Gastrocnemius medialis (tissue), 4 donors: ENCODE measurements around the gene RNF213. TPM values are rescaled to one million over a fixed set of nuclear protein-coding genes. Genes with fewer than 3 reads are reported as not detected.

Experiments used
- ATAC-seq, 2 donors: fragments of 150-250 bp; one replicate each; pipeline ENCODE4 v1.9.1; 2016
- DNase-seq, 2 donors: peaks; one replicate each; pipeline ENCODE4 v3.0.0-alpha.2; 2019
- H3K27ac ChIP-seq, 4 donors: fragments of 200-600 bp; sonication (generic); 1 replicate in 1 of 4; 2 replicates in 3 of 4; pipeline ENCODE4 v1.5.1; 2016 to 2018; ENCODE audit warnings: mild to moderate bottlenecking in 2 of 4, moderate library complexity in 1 of 4
- H3K27me3 ChIP-seq, 3 donors: fragments of 200-600 bp; sonication (generic) in 2 of 3; 1 replicate in 1 of 3; 2 replicates in 2 of 3; pipeline versions ENCODE4 v1.5.1 to v1.6.0; 2016 to 2019; ENCODE audit warnings: mild to moderate bottlenecking in 1 of 3, moderate library complexity in 1 of 3
- H3K36me3 ChIP-seq, 2 donors: fragments of 200-600 bp; sonication (generic) in 1 of 2; one replicate each; pipeline ENCODE4 v1.5.1; 2017 to 2018
- H3K4me1 ChIP-seq, 2 donors: fragments of 200-600 bp; sonication (generic) in 1 of 2; one replicate each; pipeline ENCODE4 v1.5.1; 2016 to 2017; ENCODE audit warnings: mild to moderate bottlenecking in 2 of 2
- H3K4me3 ChIP-seq, 4 donors: fragments of 200-600 bp; sonication (generic) in 3 of 4; 1 replicate in 1 of 4; 2 replicates in 3 of 4; pipeline ENCODE4 v1.5.1; 2016 to 2019; ENCODE audit warnings: mild to moderate bottlenecking in 2 of 4
- H3K9me3 ChIP-seq, 3 donors: fragments of 200-600 bp; sonication (generic) in 2 of 3; 1 replicate in 1 of 3; 2 replicates in 2 of 3; pipeline ENCODE4 v1.5.1; 2016 to 2019
- POLR2A ChIP-seq, 2 donors: fragments of 450-650 bp; IDR thresholded peaks; one replicate each; pipeline ENCODE4 v1.6.1; 2017; ENCODE audit warnings: antibody characterized with exemption in 2 of 2, mild to moderate bottlenecking in 2 of 2, moderate library complexity in 2 of 2
- in situ Hi-C, 4 donors: fragments of 200-750 bp; cut with MboI; loops; one replicate each; pipeline versions ENCODE4 v1.15.0 to v1.8.0; 2017; ENCODE audit warnings: low sequenced_read_pairs in 4 of 4
- intact Hi-C: fragments of 100-400 bp; cut with DNase I; formaldehyde crosslinking; loops from one replicate; pipeline ENCODE4 v1.15.1; 2023; ENCODE audit warnings: low total_unique reads
- total RNA-seq, 4 donors: library from RNA; depleted of rRNA; stranded (reverse); fragments of >200 nt; gene quantifications; one replicate each; pipeline versions ENCODE4 v1.1.0 to v1.2.3, GENCODE V29; 2016
- TF ChIP-seq, protein P1 (sequence below), 5 experiments: fragments of 450-650 bp in 3 of 5; fragments of 200-600 bp in 2 of 5; sonication (generic) in 2 of 5; IDR thresholded peaks in 4 of 5; conservative IDR thresholded peaks in 1 of 5; 1 replicate in 4 of 5; 2 replicates in 1 of 5; pipeline ENCODE4 v1.5.1; 2016 to 2019; ENCODE audit warnings: antibody characterized with exemption in 5 of 5, mild to moderate bottlenecking in 3 of 5, moderate library complexity in 3 of 5

RNF213 gene
- total RNA-seq, 4 donors from 2014 or later = 24.1 to 51.8 (median 28.6) TPM

- H3K4me3 ChIP-seq = no peak overlapping the region
These were observed 86.0 kb downstream of the RNF213 start for GRCh38 chr17:80346498-80347275.

DNA sequence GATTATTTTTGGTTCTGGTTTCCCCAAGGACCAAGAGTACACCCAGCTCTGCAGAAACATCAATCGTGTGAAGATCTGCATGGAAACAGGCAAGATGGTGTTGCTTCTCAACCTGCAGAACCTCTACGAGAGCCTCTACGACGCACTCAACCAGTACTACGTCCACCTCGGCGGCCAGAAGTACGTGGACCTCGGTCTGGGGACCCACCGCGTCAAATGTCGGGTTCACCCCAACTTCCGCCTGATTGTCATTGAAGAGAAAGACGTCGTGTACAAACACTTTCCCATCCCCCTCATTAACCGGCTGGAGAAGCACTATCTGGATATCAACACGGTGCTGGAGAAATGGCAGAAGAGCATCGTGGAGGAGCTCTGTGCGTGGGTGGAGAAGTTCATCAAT is 86.9 kb downstream of the RNF213 start:
- TF ChIP-seq, protein P1, sequence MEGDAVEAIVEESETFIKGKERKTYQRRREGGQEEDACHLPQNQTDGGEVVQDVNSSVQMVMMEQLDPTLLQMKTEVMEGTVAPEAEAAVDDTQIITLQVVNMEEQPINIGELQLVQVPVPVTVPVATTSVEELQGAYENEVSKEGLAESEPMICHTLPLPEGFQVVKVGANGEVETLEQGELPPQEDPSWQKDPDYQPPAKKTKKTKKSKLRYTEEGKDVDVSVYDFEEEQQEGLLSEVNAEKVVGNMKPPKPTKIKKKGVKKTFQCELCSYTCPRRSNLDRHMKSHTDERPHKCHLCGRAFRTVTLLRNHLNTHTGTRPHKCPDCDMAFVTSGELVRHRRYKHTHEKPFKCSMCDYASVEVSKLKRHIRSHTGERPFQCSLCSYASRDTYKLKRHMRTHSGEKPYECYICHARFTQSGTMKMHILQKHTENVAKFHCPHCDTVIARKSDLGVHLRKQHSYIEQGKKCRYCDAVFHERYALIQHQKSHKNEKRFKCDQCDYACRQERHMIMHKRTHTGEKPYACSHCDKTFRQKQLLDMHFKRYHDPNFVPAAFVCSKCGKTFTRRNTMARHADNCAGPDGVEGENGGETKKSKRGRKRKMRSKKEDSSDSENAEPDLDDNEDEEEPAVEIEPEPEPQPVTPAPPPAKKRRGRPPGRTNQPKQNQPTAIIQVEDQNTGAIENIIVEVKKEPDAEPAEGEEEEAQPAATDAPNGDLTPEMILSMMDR (IDR thresholded peaks at IDR 0.05 in 4 of 5, conservative IDR thresholded peaks at IDR 0.05 in 1 of 5) = no peak
- no peak for TF ChIP-seq POLR2A (IDR thresholded peaks at IDR 0.05)
- in situ Hi-C loops (no loop called here), intact Hi-C loops (loop anchor here (2.0 kb wide), 1 partner anchor 13 kb away; no protein-coding TSS in a partner anchor)
- H3K27me3 ChIP-seq = no peaks in the 10 kb centered on the region
- no peak for DNase-seq
- no peak overlapping the region for H3K27ac ChIP-seq
- no peaks in the 10 kb centered on the region for H3K9me3 ChIP-seq
- H3K36me3 ChIP-seq = peaks cover 6 to 99% of the 10 kb centered on the region in 2 donors
- no peak overlapping the region for H3K4me3 ChIP-seq
- H3K4me1 ChIP-seq = no peaks in the 10 kb centered on the region
- ATAC-seq = no peak

More at GRCh38 chr17:80346498-80347275, 86.0 kb downstream of the RNF213 start:
- H3K36me3 ChIP-seq = peaks cover under 1 to 91% of the 10 kb centered on the region in 2 donors
- in situ Hi-C loops = no loop called here
- TF ChIP-seq POLR2A (IDR thresholded peaks at IDR 0.05) = no peak
- TF ChIP-seq, protein P1 (IDR thresholded peaks at IDR 0.05 in 4 of 5, conservative IDR thresholded peaks at IDR 0.05 in 1 of 5) = no peak
- intact Hi-C loops = loop anchor here (2.0 kb wide), 1 partner anchor 14 kb away; no protein-coding TSS in a partner anchor
- H3K27me3 ChIP-seq = no peaks in the 10 kb centered on the region
- no peaks in the 10 kb centered on the region for H3K9me3 ChIP-seq
- H3K27ac ChIP-seq = no peak overlapping the region
- no peaks in the 10 kb centered on the region for H3K4me1 ChIP-seq
- ATAC-seq (no peak), DNase-seq (no peak)

- in situ Hi-C loops = no loop called here
- Histone ChIP-seq H3K4me3 (no peak overlapping the region), H3K9me3 (no peaks in the 10 kb centered on the region), H3K27me3 (no peaks in the 10 kb centered on the region), H3K36me3 (peaks cover 6 to 100% of the 10 kb centered on the region in 2 donors), H3K27ac (no peak overlapping the region), H3K4me1 (no peaks in the 10 kb centered on the region)
- DNase-seq (no peak), ATAC-seq (no peak)
- TF ChIP-seq, protein P1 (IDR thresholded peaks at IDR 0.05 in 4 of 5, conservative IDR thresholded peaks at IDR 0.05 in 1 of 5) = no peak
- TF ChIP-seq POLR2A (IDR thresholded peaks at IDR 0.05) = no peak
- intact Hi-C loops = loop anchor here (2.0 kb wide), 1 partner anchor 13 kb away; no protein-coding TSS in a partner anchor
These were observed 87.3 kb downstream of the RNF213 start for GRCh38 chr17:80347948-80348351.

DNA sequence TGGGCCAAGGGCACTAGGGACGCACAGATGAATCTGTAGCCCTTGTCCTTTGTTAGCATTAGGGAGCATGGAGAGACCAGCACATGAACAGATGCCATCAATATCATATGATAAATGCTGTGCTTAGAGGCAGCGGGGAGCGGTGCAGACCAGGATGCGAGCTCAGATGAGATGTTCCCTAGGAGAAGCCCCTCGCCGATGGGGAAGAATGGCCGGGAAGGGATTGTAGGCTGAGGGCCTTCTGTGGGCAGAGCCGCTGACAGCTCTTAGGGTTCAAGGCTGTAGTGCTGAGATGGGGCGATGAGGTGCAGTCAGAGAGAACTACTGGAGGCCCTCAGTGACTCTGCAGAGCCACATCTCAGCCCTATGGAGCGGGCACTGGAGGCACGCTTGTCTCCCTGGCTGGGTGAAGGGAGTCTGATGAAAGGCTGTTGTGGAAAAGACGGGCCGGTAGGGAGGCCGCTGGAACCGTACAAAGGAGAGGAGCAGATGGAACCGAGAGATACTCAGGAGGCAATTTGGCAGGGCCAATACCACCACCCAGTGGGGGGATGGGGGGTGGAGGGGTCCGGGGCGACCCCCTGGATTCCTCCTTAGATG is 88.0 kb downstream of the RNF213 start:
- Histone ChIP-seq H3K27me3 (no peaks in the 10 kb centered on the region), H3K4me3 (no peak overlapping the region), H3K4me1 (no peaks in the 10 kb centered on the region), H3K27ac (no peak overlapping the region), H3K9me3 (no peaks in the 10 kb centered on the region), H3K36me3 (peaks cover 6 to 100% of the 10 kb centered on the region in 2 donors)
- TF ChIP-seq POLR2A (IDR thresholded peaks at IDR 0.05) = no peak
- TF ChIP-seq, protein P1 (IDR thresholded peaks at IDR 0.05 in 4 of 5, conservative IDR thresholded peaks at IDR 0.05 in 1 of 5) = no peak
- in situ Hi-C loops (no loop called here), intact Hi-C loops (no loop called here)
- no peak for ATAC-seq
- DNase-seq = no peak
